Natural killer cell (primary cell): Measurements from ENCODE around the gene HMGN2. TPM values are rescaled to one million over a fixed set of nuclear protein-coding genes. Genes with fewer than 3 reads are reported as not detected.

Source experiments
- ATAC-seq, 3 donors: fragments of 150-1000 bp in 2 of 3; fragments of 200-7000 bp in 1 of 3; cut with Tn5 transposase; 1 replicate in 1 of 3; 2 replicates in 2 of 3; pipeline ENCODE4 v1.10.0; 2021; ENCODE audit warnings: mild to moderate bottlenecking in 2 of 3, moderate library complexity in 2 of 3
- DNase-seq, 2 donors: peaks; one replicate each; pipeline versions ENCODE4 v3.0.0 to v3.0.0-alpha.2; 2013 to 2021; ENCODE audit warnings: mixed read lengths in 1 of 2
- H3K27ac ChIP-seq: one replicate; pipeline ENCODE4 v1.5.1; 2013; ENCODE audit warnings: mild to moderate bottlenecking, low read length
- H3K27me3 ChIP-seq: one replicate; pipeline ENCODE4 v1.6.1; 2013; ENCODE audit warnings: low read length; ENCODE audit not compliant: control insufficient read depth, insufficient read depth
- H3K36me3 ChIP-seq: one replicate; pipeline ENCODE4 v1.6.1; 2013; ENCODE audit warnings: low read length; ENCODE audit not compliant: control insufficient read depth, insufficient read depth
- H3K4me1 ChIP-seq: one replicate; pipeline ENCODE4 v1.6.1; 2013; ENCODE audit warnings: low read length; ENCODE audit not compliant: control insufficient read depth, insufficient read depth
- H3K4me3 ChIP-seq: one replicate; pipeline ENCODE4 v1.5.1; 2013; ENCODE audit warnings: low read length
- H3K9me3 ChIP-seq: one replicate; pipeline ENCODE4 v1.6.1; 2013; ENCODE audit warnings: low read length; ENCODE audit not compliant: control insufficient read depth, insufficient read depth
- H3K27ac Mint-ChIP-seq, 2 donors: one replicate each; pipeline ENCODE4 v1.8.0; 2022; ENCODE audit warnings: mild to moderate bottlenecking in 2 of 2, mixed read lengths in 2 of 2, moderate library complexity in 1 of 2
- H3K27me3 Mint-ChIP-seq, 2 donors: one replicate each; pipeline ENCODE4 v1.8.0; 2022; ENCODE audit warnings: low read depth in 2 of 2, mixed read lengths in 2 of 2
- H3K36me3 Mint-ChIP-seq: one replicate; pipeline ENCODE4 v1.8.0; 2022; ENCODE audit warnings: mixed read lengths
- H3K4me1 Mint-ChIP-seq, 2 donors: one replicate each; pipeline ENCODE4 v1.8.0; 2022; ENCODE audit warnings: mixed read lengths in 2 of 2
- H3K4me3 Mint-ChIP-seq: one replicate; pipeline ENCODE4 v1.8.0; 2022; ENCODE audit warnings: mild to moderate bottlenecking, moderate library complexity, mixed read lengths
- H3K9me3 Mint-ChIP-seq, 2 donors: one replicate each; pipeline ENCODE4 v1.8.0; 2022; ENCODE audit warnings: mixed read lengths in 2 of 2
- WGBS: methylation state at CpG from one replicate; pipeline ENCODE4 v1.1.7; 2013; ENCODE audit warnings: missing lambda C conversion rate; ENCODE audit not compliant: insufficient coverage; 5-methylcytosine and 5-hydroxymethylcytosine counted together
- intact Hi-C: fragments of 100-400 bp; cut with micrococcal nuclease; formaldehyde crosslinking; loops from one replicate; pipeline ENCODE4 v1.14.2; 2022
- total RNA-seq, 4 donors: library from RNA; stranded (reverse); fragments of 120-200 nt in 1 of 4; gene quantifications; one replicate each; pipeline versions ENCODE4 v1.2.3 to v1.2.4, GENCODE V29; 2013 to 2022
- TF ChIP-seq, protein P1 (sequence below): fragments of 200-600 bp; IDR thresholded peaks from one replicate; pipeline ENCODE4 v1.8.0; 2022; ENCODE audit warnings: antibody characterized with exemption

Gene HMGN2
- total RNA-seq, 3 donors from 2014 or later (not counting 1 experiment from before 2014, with no cell fraction given): 315 to 364 (median 326) TPM

GRCh38 chr1:26449868-26450267 lies 22.4 kb upstream of the HMGN2 start:
- peaks cover 42% of the 10 kb centered on the region for H3K36me3 ChIP-seq

DNA sequence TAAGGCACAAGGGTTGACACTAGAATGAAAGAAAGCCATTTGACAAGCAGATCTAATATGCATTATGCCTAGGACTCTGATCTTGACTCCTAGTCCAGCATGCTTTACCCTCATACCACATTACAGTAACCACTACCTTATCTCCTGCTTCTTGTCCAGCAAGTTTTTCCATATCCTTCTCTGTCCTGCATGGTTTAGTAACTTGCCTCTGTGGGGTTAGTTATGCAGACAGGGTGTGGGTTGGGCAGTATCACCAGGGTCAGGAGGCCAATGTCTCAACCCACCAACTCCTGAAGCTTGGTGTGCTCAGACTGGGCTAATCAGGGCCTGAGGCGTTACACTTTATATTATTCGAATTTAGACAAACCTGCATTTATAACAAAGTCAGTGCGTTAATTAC lies 21.3 kb upstream of the HMGN2 start:
- H3K36me3 Mint-ChIP-seq: no peaks in the 10 kb centered on the region
- TF ChIP-seq, protein P1, sequence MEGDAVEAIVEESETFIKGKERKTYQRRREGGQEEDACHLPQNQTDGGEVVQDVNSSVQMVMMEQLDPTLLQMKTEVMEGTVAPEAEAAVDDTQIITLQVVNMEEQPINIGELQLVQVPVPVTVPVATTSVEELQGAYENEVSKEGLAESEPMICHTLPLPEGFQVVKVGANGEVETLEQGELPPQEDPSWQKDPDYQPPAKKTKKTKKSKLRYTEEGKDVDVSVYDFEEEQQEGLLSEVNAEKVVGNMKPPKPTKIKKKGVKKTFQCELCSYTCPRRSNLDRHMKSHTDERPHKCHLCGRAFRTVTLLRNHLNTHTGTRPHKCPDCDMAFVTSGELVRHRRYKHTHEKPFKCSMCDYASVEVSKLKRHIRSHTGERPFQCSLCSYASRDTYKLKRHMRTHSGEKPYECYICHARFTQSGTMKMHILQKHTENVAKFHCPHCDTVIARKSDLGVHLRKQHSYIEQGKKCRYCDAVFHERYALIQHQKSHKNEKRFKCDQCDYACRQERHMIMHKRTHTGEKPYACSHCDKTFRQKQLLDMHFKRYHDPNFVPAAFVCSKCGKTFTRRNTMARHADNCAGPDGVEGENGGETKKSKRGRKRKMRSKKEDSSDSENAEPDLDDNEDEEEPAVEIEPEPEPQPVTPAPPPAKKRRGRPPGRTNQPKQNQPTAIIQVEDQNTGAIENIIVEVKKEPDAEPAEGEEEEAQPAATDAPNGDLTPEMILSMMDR: no peak
- no peak overlapping the region for H3K27ac Mint-ChIP-seq
- Histone ChIP-seq H3K27me3 (no peaks in the 10 kb centered on the region), H3K9me3 (no peaks in the 10 kb centered on the region), H3K36me3 (peaks cover 42% of the 10 kb centered on the region), H3K4me3 (no peak overlapping the region), H3K4me1 (no peaks in the 10 kb centered on the region), H3K27ac (no peak overlapping the region)
- intact Hi-C loops: no loop called here
- ATAC-seq (no peak), DNase-seq (no peak)
- no peak overlapping the region for H3K4me3 Mint-ChIP-seq
- H3K9me3 Mint-ChIP-seq: no peaks in the 10 kb centered on the region
- whole genome bisulfite sequencing: 100% methylated on average over 3 of the region's 3 CpGs
- H3K4me1 Mint-ChIP-seq: no peaks in the 10 kb centered on the region
- no peaks in the 10 kb centered on the region for H3K27me3 Mint-ChIP-seq

More at GRCh38 chr1:26449868-26450267, 22.4 kb upstream of the HMGN2 start:
- H3K27ac ChIP-seq: no peak overlapping the region
- DNase-seq (no peak), ATAC-seq (no peak)
- no peak overlapping the region for H3K4me3 ChIP-seq
- no peak overlapping the region for H3K27ac Mint-ChIP-seq
- no peaks in the 10 kb centered on the region for H3K27me3 Mint-ChIP-seq
- no peaks in the 10 kb centered on the region for H3K4me1 Mint-ChIP-seq
- no peak overlapping the region for H3K4me3 Mint-ChIP-seq
- no peaks in the 10 kb centered on the region for H3K4me1 ChIP-seq
- 96% methylated on average over 3 of the region's 3 CpGs for WGBS
- no peaks in the 10 kb centered on the region for H3K27me3 ChIP-seq
- H3K36me3 Mint-ChIP-seq: no peaks in the 10 kb centered on the region
- H3K9me3 Mint-ChIP-seq: no peaks in the 10 kb centered on the region
- no peaks in the 10 kb centered on the region for H3K9me3 ChIP-seq
- TF ChIP-seq, protein P1: no peak
- intact Hi-C loops: no loop called here

- intact Hi-C loops: no loop called here
- no peaks in the 10 kb centered on the region for H3K9me3 Mint-ChIP-seq
- H3K36me3 Mint-ChIP-seq: no peaks in the 10 kb centered on the region
- H3K4me3 Mint-ChIP-seq: no peak overlapping the region
- H3K4me3 ChIP-seq: no peak overlapping the region
- WGBS: 100% methylated on average over 3 of the region's 5 CpGs
- H3K27ac Mint-ChIP-seq: no peak overlapping the region
- TF ChIP-seq, protein P1: no peak
- ATAC-seq (no peak), DNase-seq (no peak)
- no peaks in the 10 kb centered on the region for H3K4me1 Mint-ChIP-seq
- no peak overlapping the region for H3K27ac ChIP-seq
- no peaks in the 10 kb centered on the region for H3K9me3 ChIP-seq
- peaks cover 36% of the 10 kb centered on the region for H3K36me3 ChIP-seq
- H3K27me3 Mint-ChIP-seq: no peaks in the 10 kb centered on the region
- no peaks in the 10 kb centered on the region for H3K27me3 ChIP-seq
- no peaks in the 10 kb centered on the region for H3K4me1 ChIP-seq
These were observed 19.6 kb upstream of the HMGN2 start for GRCh38 chr1:26452459-26453183.

DNA sequence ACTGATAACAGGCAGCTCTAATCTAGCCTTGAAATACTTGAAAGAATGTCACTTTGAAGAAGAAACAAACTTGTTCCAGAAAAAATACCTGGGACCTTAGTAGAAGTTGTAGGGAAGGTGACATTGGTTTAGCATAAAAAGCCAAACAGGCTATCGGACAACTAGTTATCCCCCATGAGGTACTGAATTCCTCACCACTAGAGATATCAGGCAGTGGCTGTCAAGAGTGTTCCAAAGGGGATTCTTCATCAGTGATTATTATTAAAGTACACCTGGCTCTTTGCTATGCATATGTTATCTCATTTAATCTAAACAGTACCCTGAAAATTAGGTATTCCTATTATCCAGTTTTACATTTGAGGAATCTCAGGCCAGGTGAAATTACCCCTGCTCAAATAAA lies 13.1 kb upstream of the HMGN2 start:
- TF ChIP-seq, protein P1: no peak
- H3K9me3 ChIP-seq: no peaks in the 10 kb centered on the region
- DNase-seq (no peak), ATAC-seq (no peak)
- Mint-ChIP-seq H3K4me3 (no peak overlapping the region), H3K9me3 (no peaks in the 10 kb centered on the region), H3K4me1 (no peaks in the 10 kb centered on the region), H3K36me3 (peaks cover 7% of the 10 kb centered on the region), H3K27me3 (no peaks in the 10 kb centered on the region), H3K27ac (no peak overlapping the region)
- H3K4me1 ChIP-seq: no peaks in the 10 kb centered on the region
- WGBS: no CpG with 5 or more reads among the region's 1 CpG
- no peak overlapping the region for H3K27ac ChIP-seq
- peaks cover 54% of the 10 kb centered on the region for H3K36me3 ChIP-seq
- intact Hi-C loops: no loop called here
- H3K27me3 ChIP-seq: no peaks in the 10 kb centered on the region
- no peak overlapping the region for H3K4me3 ChIP-seq
